GM12892 (cell line): Measurements from ENCODE around the gene MYLIP.

Source experiments
- DNase-seq: peaks from one replicate; pipeline ENCODE4 v3.0.0; 2011; ENCODE audit not compliant: insufficient read length
- FAIRE-seq: peaks from 2 replicates; lab custom pipeline; 2011; peaks lifted over from hg19 to GRCh38; lab: Jason Lieb, UNC
- POLR2A ChIP-seq: IDR thresholded peaks from 2 replicates; pipeline ENCODE4 v1.6.1; 2011; ENCODE audit warnings: low read depth, low read length, control low read depth
- POLR2AphosphoS5 ChIP-seq: IDR thresholded peaks from 2 replicates; pipeline ENCODE4 v1.6.1; 2011; ENCODE audit warnings: low read depth, low read length, control low read depth
- TAF1 ChIP-seq: IDR thresholded peaks from 2 replicates; pipeline ENCODE4 v1.6.1; 2011; ENCODE audit warnings: low read depth, mild to moderate bottlenecking, control low read depth, low read length, borderline replicate concordance

MYLIP gene

DNA sequence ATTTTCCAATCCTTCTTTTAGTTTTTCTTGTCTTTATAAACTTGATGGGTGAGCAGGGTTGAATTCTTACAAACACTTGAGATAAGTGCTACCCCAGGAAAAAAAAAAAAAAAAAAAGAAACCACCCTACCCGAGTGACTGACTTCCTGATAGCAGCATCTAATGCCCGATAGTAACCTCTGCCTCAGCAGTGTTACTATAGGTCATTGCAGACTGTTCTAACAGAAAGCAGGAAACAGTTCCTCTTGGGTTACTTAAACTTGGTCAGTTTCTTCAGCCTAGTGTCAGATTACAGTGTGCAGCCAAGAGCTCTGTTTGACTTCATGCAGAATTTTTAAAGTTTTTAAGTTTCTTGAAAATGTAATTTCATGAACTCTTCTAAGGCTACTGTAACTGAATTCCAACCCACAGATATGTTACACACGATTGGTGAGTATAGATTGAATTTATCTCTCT, 2.1 kb downstream of the MYLIP start:
- 0 out of 2 replicates have a peak, but pooled peaks have one; percentile 41 for TF ChIP-seq POLR2A
- TF ChIP-seq TAF1, result no peak
- FAIRE-seq, result peak; percentile 88
- no peak for DNase-seq

DNA sequence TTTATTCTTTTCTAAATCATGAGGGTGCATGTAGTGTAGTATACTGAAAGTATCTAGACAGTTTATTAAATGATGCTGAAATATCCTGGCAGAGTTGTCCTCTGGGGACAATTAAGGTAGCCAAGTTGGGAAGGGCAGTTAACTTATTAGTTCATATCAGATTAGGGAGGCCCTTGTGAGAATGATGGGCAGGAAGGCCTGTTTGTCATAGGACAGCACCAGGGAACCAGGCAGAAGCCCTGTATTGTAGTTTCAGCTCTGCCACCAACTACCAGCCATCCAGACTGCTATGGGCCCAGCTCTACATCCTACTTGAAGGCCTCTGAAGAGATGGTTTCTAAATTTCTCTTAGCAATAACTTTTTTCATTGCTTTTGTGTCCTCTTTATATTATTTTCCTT, 4.0 kb downstream of the MYLIP start:
- TF ChIP-seq POLR2A, result no peak
- TF ChIP-seq POLR2AphosphoS5, result no peak
- TF ChIP-seq TAF1, result no peak
- FAIRE-seq, result no peak
- no peak for DNase-seq

DNA sequence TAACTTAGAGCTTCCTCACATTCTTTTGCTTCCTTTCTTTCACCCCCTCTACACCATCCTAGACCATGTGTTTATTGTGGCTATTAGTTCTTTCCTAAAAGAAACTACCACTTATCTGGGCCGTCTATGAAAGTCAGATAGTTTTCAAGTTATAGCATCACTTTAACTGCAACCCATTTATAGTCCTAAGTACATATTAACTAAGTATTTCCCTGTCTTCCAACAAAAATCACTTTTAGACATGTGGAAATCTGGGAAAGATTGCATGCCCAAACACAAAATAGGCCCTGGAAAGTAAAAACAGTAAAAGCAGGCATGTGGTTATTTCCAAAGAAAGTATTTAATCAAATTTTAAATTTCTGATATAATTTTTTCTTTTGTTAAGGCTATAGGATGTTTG, 5.5 kb downstream of the MYLIP start:
- no peak for FAIRE-seq
- TF ChIP-seq TAF1 (no peak), POLR2AphosphoS5 (no peak), POLR2A (no peak)
- DNase-seq, result no peak

DNA sequence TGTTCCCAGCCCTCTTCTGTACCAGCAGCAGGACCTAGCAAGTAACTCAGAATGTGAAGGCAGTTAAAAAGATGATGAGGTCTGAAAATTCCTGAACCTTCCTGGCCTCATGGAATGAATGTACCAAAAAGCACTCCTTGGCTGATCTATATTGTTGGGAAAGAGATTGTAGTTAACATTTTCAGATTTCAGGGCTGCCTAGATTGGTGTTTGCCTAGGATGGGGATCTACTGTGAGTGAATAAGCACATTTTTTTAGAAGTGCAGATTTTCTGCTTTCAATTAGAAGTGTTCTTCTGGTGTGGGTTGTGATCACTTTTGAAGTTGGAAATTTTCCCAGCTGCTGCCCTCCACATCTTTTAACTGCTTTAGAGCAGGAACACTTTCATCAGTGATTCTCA, 6.2 kb downstream of the MYLIP start:
- FAIRE-seq (no peak), DNase-seq (no peak)
- TF ChIP-seq POLR2AphosphoS5 (no peak), TAF1 (no peak), POLR2A (no peak)

DNA sequence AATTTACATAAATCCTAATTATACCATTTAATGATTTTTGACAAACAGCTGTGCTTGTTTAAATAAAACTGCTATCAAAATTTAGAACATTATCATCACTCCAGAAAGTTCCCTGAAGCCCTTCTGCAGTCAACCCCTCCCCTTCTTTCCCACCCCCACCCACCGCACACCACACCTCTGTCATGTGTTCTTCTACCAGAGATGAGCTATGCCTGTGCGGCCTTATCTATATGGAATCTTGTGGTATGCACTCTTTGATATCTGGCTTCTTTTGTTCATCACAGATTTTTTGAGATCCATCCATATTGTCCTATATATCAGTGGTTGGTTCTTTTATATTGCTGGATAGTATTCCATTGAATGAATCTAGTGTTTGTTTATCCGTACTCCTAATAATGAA, 7.2 kb downstream of the MYLIP start:
- DNase-seq (no peak), FAIRE-seq (no peak)
- TF ChIP-seq POLR2A (no peak), TAF1 (no peak)

DNA sequence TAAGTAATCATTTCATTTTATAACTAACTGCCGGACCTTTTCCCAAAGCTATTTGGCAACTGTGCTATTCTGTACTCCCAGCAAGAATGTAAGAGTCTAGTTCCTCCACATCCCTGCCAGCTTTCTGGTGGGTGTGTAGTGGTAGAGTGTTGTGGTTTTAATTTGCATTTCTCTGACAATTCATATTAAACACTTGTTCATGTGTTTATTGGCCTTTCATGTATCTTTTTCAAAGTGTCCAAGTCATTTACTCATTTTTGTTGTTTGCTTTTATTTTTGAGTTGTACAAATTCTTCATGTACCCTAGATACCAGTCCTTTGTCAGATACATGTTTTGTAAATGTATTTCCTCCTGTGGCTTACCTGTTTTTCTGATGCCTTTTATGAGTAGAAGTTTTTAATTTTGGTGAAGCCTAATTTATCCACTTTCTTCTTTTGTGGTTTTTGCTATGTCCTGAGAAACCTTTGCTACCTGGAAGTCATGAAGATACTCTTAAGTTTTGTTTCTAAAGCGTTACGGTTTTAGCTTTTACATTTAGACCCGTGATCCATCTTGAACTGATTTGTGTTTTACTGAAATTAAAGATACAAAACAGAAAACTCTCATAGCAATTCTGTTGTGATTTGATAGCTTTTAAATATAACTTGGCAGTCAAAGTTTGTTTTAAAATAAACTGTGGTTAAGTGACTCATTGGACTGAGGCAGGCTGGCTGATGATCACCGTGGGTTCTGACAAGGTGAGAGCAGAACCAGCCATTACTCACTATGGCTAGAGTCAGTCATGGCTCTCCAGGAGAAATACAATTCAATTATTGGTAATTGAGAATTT, 8.0 kb downstream of the MYLIP start:
- DNase-seq (no peak), FAIRE-seq (peak; percentile 79)
- TF ChIP-seq TAF1, result no peak
- no peak for TF ChIP-seq POLR2A
- no peak for TF ChIP-seq POLR2AphosphoS5

DNA sequence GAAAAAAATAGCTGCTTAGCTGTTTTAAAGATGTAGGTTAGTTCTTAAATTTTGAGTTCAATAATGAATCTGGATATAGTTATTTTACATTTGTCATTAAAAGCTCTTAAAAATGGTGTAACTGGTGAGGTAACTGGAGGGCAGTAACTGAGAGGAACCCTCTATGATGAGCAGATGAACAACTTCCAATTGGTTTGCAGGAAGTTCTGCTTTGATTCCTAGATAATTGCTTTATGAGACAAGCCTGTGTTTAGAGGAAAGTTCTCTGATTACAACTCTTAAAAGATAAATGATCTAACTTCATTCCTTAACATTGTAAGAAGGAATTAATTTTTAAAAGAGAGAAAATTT, 8.5 kb downstream of the MYLIP start:
- FAIRE-seq (no peak), DNase-seq (no peak)
- no peak for TF ChIP-seq POLR2A

DNA sequence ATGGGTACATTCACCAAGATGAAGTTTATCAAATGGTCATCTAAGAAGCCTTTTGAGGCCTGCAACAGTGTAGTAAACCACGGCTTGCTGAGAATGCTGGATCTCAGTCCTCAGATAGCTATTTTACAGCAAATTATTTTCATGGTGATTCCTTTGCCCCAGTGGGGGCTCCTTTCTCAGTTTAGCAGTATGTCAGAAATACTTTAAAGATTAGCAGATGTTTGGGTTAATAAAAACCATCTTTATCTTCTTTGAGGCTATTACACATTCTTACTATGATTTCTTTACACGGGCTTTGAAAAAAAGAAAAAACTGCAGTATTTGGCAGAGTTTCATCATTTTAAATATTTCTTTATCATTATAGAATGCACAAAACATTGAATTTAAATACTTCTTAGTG, 10.7 kb downstream of the MYLIP start:
- DNase-seq (no peak), FAIRE-seq (no peak)
- TF ChIP-seq POLR2AphosphoS5, result no peak
- TF ChIP-seq POLR2A, result no peak
- no peak for TF ChIP-seq TAF1

DNA sequence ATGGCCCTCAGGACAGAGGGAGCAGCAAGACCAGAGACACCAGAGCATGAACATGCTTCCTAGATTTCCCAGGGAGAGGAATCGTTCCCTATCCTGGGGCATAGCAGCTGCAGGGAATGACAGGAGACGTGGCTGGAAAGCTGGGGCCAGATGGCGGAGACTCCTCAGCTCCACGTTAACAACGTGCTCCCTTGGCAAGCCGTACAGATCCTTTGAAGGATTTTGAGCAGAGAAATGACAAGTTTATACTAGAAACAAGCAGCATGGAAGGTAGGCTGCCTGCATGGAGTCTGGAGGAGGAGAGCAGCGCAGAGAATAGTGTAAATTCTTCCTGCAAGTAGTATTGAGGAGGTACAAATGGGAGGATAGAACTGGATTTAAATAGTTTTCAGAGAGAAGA, 11.7 kb downstream of the MYLIP start:
- DNase-seq (no peak), FAIRE-seq (no peak)
- TF ChIP-seq TAF1 (no peak), POLR2A (0 out of 2 replicates have a peak, but pooled peaks have one; percentile 12), POLR2AphosphoS5 (no peak)

DNA sequence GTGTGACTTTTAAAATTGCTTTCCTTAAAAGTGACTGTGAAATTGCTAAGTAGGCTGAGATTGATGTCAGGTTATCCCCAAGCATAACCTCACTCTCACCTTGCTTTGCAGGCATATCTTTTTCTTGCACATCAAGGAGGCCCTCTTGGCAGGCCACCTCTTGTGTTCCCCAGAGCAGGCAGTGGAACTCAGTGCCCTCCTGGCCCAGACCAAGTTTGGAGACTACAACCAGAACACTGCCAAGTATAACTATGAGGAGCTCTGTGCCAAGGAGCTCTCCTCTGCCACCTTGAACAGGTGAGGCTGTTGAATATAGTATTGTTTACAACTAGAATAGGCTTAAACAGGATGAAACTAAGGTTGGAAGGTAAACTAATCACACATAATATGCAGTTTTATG, 12.6 kb downstream of the MYLIP start:
- TF ChIP-seq POLR2A, result no peak
- no peak for TF ChIP-seq TAF1
- TF ChIP-seq POLR2AphosphoS5, result no peak
- no peak for FAIRE-seq
- DNase-seq, result no peak

DNA sequence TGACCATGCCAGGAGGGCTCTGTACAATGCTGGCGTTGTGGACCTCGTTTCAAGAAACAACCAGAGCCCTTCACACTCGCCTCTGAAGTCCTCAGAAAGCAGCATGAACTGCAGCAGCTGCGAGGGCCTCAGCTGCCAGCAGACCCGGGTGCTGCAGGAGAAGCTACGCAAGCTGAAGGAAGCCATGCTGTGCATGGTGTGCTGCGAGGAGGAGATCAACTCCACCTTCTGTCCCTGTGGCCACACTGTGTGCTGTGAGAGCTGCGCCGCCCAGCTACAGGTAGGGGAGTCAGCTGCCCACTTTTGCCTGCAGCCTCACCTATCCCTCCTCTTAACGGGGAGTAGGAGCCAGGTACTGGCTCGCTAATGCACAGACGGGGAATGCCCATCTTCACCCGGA, 16.2 kb downstream of the MYLIP start:
- TF ChIP-seq POLR2AphosphoS5 (no peak), POLR2A (0 out of 2 replicates have a peak, but pooled peaks have one; percentile 30)
- FAIRE-seq (no peak), DNase-seq (no peak)

DNA sequence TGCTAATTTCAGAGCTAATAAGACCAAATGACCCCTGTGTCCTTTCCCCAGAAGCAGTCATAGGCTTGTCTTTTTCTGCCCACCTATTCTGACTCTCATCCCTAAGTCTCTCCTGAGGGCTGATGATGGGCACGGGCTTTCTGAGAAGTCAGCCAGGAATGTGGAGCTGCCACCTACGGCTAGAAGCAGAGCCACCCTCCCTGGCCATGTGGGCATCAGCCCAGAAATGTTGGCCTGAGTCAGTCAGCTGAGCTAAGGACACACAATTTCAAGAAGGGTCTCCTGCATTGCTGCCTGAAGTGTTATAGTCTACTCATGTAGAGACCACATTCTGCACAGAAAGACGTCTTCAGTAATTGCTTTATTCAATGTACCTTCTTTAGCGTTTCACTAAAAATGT, 17.1 kb downstream of the MYLIP start:
- TF ChIP-seq POLR2AphosphoS5, result no peak
- TF ChIP-seq POLR2A, result no peak
- no peak for TF ChIP-seq TAF1
- FAIRE-seq (no peak), DNase-seq (no peak)

DNA sequence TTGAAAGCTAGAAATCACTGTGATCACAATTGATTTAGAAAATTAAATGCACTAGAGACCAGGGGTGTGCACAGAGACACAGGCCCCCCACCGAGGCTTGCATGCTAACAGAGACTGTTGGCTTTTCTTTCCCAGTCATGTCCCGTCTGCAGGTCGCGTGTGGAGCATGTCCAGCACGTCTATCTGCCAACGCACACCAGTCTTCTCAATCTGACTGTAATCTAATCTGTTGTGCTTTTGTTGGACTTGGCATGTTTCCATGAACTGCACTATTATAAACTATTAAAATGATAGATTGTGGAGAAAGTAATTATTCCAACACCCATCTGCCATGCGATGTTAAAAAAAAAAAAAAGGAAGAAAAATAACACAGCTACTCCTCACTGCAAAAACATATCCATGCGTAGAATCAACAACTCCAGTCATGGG, 17.7 kb downstream of the MYLIP start:
- DNase-seq (no peak), FAIRE-seq (no peak)
- no peak for TF ChIP-seq POLR2AphosphoS5
- TF ChIP-seq TAF1, result no peak
- no peak for TF ChIP-seq POLR2A

DNA sequence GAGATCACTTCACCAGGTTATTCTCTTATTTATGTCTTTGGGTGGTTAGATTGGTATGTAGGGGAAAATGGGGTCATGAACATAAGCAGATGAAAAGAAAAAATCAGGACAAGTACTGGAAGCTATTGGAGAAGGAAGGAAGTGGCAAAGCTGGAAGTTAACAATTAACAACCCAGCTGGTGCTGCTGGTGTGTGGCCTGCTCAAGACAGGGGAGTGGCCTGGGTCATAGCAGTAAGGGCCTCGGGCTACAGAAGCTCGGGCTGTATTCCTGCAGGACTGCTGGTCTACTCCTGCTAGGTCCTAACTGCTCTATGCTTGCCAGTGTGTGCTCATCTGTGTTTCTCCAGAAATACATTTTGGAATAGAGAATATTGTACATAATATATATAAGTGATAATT, 19.6 kb downstream of the MYLIP start:
- no peak for FAIRE-seq

More for the DNA sequence above, 19.6 kb downstream of the MYLIP start:
- DNase-seq, result no peak
- TF ChIP-seq TAF1, result no peak
- TF ChIP-seq POLR2AphosphoS5, result peak; percentile 50; the same call in 1 of the 2 replicates
- TF ChIP-seq POLR2A, result peak; percentile 42
